Hippocampal formation (tissue), 2 donors: Measurements from ENCODE around the gene POLR1H.

Experiments
- DNase-seq, 2 donors: peaks; one replicate each; lab custom pipeline; 2025; lab: John Stamatoyannopoulos, UW

Gene POLR1H

DNA sequence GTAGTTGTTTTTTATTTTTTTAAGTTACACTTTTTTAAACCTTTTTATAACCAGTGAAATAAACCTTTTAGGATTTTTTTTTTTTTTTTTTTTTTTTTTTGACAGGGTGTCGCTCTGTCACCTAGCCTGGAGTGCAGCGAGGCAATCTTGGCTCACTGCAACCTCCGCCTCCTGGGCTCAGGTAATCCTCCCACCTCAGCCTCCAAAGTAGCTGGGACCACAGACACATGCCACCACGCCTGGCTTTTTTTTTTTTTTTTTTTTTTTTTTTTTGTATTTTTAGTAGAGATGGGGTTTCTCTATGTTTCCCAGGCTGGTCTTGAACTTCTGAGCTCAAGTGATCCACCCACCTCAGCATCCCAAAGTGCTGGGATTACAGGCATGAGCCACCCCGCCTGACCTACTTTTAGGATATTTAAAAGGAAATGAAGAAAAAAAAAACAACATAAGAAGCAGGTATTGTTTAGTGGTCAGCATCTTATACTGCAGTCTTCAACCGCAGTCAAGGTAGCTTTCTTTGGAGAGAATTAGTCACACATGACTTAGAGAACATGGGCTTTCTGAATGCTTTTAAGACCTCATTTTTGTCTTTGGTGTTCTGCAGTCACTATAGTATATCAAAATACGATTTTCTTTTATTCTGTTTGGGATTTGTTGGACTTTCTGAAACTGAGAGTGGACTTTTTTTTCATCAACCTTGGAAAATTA lies 1.6 kb downstream of the POLR1H start:
- DNase-seq: no peak

DNA sequence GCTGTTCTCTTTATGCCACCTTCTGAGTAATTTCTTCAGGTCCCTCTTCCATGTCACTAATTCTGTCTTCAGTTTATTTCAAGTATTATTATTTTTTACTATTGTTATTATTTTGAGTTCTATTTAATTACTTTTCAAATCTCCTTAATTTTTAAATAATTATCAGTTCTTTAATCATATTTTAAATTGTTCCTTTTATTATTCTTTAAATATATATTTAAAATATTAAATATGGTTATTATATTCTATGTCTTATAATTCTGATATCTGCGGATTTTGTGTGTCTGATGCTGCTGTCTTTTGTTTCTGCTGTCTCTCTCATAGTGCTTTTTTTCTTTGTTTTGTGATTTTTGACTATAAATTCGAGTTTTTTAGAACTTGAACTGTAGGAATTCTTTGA lies 2.2 kb downstream of the POLR1H start:
- no peak for DNase-seq

- DNase-seq: no peak
These were observed 5.0 kb downstream of the POLR1H start for GRCh38 chr6:30066082-30066481.

- DNase-seq: peak; percentile 98 to 99
These were observed 5.8 kb downstream of the POLR1H start, which contains the start of gene PPP1R11 for GRCh38 chr6:30066577-30067459. Gene PPP1R11 (plus strand): TSS chr6:30067198. CDS start chr6:30067411, 213 bp downstream.

DNA sequence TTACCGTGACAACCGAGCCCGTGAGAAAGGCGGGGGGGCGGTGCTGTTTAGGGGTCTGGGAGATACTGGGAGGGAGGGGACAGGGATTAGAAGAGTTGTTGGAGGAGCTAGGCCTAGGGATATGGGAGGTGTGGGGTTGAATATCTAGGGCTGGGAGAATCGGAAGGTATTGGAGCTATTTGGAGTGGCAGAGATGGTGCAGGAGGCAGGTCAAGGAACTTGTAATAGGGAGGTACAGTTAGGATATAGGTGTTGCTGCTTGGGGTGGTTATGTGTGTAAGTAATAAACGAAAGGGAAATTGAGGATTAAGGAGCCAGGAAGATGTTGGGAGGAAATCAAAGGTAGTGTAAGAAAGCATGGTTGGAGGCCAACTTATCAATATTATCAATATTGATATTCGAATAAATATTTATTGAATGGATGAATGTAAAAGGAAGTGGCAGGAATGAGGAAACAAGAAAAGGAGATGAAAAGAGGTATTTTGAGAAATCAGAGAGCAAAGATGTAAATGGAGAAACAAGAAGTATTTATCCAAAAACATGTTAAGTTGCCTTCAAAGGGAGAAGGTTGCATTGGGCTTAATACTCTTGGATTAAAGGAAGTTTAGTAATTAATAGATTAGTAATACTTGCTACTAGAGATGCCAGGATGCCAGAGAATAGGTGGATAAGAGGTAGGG lies 6.5 kb downstream of the POLR1H start:
- no peak for DNase-seq

GRCh38 chr6:30071081-30071818 lies 10.2 kb downstream of the POLR1H start:
- no peak for DNase-seq

DNA sequence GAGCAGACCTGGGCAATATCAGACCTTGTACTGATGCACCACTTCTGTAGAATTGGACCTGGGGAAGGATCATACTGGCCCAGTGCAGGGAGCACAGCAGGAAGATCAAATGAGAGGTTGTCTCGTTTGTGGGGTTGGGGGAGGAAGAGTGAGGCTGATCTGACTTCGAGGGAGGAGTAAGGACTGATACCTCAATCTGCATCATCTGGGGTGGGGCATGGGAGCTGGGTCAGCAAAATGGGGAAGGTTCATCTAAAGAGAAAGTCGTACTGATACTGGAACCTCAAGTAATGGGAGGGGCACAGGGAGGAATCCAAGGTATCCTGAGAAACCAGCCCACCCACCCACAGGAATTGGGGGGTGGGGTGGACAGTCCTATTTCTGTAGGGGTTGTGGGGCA lies 10.8 kb downstream of the POLR1H start:
- no peak for DNase-seq

GRCh38 chr6:30073489-30074235 lies 12.6 kb downstream of the POLR1H start:
- no peak for DNase-seq

DNA sequence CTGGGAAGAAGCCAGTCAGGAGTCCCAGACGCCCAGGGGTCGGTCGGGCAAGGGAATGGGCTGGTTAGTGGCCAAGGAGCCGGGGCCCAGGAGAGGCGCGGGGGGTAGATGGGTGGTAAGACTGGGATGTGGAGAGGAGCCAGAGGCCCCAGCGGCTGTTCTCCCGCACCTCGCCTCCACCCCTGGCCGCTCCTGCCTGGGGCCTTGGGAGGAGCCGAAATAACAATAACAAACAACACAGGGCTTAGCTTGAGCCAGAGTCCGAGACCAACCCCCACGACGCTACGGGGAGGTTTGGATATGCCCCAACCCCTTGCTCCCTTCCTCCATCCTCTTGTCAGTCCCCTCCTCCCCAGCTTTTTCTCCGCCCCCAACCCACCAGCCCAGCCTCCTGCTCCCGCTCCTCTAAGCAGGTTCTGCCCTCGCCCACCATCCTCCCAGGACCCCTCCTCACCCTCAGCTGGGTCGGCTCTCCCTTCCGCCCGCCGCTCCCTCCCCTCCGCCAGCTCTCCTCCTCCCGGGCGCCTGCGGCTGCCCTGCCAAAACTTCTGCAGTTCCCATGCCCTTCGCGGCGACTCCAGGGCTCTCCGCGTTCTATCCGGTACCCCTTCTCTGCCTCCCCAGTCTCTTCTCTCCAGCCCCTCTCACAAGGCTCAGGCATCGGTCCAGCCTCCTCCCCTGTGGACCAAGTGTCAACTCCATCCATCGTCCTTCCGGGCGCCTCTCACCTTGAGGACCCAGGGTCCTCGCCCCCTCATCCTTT lies 13.4 kb downstream of the POLR1H start:
- DNase-seq: no peak

GRCh38 chr6:30075094-30075789 lies 14.2 kb downstream of the POLR1H start, which contains the start of gene RNF39:
Gene RNF39 (minus strand): TSS chr6:30075769. CDS start chr6:30075585, 184 bp downstream.
- DNase-seq: no peak

DNA sequence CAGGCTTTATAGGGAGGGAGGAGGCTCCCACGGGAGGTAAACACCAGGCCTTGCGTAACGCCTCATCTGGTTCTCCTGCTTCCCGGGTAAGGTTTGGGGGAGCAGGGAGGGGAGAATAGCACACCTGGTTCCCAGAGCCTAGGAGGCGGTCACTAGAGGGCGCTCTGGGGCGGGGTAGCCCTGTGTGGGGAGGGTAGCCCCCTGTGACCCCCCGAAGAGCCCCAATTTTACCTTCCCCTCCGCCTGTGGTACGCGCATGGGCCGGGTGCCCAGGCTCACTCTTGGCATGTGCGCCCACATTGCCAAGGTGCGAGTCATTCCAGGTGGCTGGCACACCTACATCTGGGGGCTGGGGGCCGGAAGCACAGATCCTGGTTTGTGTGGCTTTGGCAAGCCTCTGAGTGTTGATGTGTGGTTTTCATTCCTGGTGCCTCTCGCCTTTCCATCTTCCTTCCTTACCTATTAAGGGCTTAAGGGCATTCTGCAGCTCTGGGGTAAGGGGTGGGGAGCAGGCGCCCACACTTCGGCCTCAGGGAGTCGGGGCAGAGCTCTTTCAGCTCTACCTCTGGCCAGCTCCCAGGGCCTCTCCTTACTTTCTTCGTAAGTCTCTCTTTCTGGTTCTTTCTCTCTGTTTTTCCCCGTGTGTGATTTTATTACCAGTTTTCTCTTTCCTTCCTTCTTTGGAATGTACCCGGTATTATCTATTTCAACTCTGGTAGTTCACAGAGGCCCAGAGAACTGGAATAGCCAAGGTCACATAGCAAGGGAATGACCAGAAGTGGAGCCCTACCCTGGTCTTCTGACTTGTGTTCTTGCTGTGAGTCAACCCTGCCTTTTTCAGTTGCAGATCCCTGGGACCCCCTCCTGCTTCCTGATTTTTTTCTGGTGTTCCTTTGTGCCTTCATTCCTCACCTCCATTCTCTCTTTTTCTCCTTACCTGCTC lies 15.0 kb downstream of the POLR1H start:
- no peak for DNase-seq

DNA sequence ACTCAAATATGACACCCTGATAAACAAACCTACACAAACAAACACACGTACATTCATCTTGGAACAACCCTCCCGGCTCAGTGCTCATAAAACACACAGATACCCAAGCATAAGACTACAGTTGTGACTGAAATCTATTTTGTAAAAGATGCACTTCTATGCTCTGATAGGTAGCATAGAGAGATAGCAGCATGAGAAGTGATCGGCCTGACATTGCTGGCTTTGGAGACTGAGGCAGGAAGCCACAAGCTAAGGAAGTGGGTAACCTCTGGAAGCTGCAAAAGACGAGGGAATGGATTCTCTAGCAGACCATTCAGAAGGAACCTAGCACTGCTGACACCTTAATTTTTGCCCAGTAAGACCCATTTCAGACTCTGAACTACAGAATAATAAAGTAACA lies 16.2 kb downstream of the POLR1H start:
- no peak for DNase-seq

- no peak for DNase-seq
These were observed 26.8 kb downstream of the POLR1H start for GRCh38 chr6:30087876-30088275.

- no peak for DNase-seq
These were observed 30.7 kb downstream of the POLR1H start for GRCh38 chr6:30091577-30092381.

- DNase-seq: no peak
These were observed 31.9 kb downstream of the POLR1H start for GRCh38 chr6:30092852-30093543.

- no peak for DNase-seq
These were observed 33.0 kb downstream of the POLR1H start for GRCh38 chr6:30093951-30094661.
